ENCODE data around the gene C9orf50. TPM values are rescaled to one million over a fixed set of nuclear protein-coding genes. Genes with fewer than 3 reads are reported as not detected.

C9orf50 gene
- total and polyA plus RNA-seq, 2 donors (not counting 3 experiments of a cell fraction or from before 2014, with no cell fraction given) = not detected

DNA sequence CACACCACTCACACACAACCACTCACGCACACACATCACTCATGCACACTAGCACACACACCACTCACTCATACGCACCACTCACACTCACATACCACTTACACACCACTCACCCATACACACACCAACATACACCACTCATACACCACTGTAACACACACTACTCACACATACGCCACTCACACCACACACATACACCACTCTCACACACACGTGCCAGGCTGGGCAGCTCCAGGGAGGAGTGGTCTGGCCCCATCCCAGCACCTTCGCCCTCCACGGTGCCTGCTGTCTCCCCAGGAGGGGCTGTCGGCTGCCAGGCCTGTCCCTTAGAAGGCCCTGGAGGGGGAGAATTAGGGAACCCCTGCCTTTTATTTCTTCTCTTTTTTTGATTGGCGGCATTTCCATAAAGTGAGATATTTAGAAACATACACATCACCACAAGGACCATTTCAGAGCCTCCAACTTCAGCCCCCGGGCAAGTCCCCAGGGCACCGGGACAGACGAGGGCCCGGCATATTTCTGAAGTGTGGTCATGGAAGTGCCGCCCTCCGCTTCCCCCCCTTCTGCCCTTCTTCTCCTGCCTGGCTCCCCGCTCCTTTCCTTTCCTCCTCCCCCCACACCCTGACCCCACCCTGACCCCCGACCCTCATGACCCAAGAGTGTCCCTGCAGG lies 27.3 kb upstream of the C9orf50 start:
- Histone ChIP-seq H3K9ac (replicated peaks; ENCODE audit: extremely low read depth, insufficient read depth, low read length) (no peak overlapping the region), H3K36me3 (ENCODE audit: control insufficient read depth in 2 of 2, extremely low read depth in 1 of 2, insufficient read depth in 2 of 2, low read length in 2 of 2) (no peaks in the 10 kb centered on the region), H4K20me1 (replicated peaks; ENCODE audit: control insufficient read depth, extremely low read depth, insufficient read depth, low read length) (no peaks in the 10 kb centered on the region), H3K79me2 (ENCODE audit: control insufficient read depth, insufficient read depth, low read length) (no peaks in the 10 kb centered on the region), H3K27me3 (ENCODE audit: control insufficient read depth in 2 of 2, insufficient read depth in 2 of 2, low read length in 2 of 2) (no peaks in the 10 kb centered on the region), H2AFZ (ENCODE audit: low read depth, low read length) (no peak overlapping the region), H3K9me1 (replicated peaks; ENCODE audit: control insufficient read depth, extremely low read depth, insufficient read depth, low read length) (no peaks in the 10 kb centered on the region), H3K4me1 (ENCODE audit: control insufficient read depth, extremely low read depth, insufficient read depth, low read length) (no peaks in the 10 kb centered on the region), H3K27ac (ENCODE audit: insufficient read depth, low read depth, low read length) (no peak overlapping the region), H3K4me2 (ENCODE audit: insufficient read depth, low read length) (no peak overlapping the region), H3K4me3 (replicated peaks in 1 of 3; ENCODE audit: insufficient read depth in 1 of 3, low read depth in 1 of 3, low read length in 3 of 3) (no peak overlapping the region), H3K9me3 (replicated peaks; ENCODE audit: control insufficient read depth, insufficient read depth, low read length) (no peaks in the 10 kb centered on the region)
- DNase-seq (ENCODE audit: low read depth, low spot score) (no peak), FAIRE-seq (no peak)
- dilution Hi-C loops (cut with MboI; ENCODE audit: extremely low pct_ligation_motif_present, low sequenced_read_pairs) = no loop called here
- TF ChIP-seq GATA2 (IDR thresholded peaks at IDR 0.05; ENCODE audit: insufficient read depth, insufficient read length, low read depth, low read length) = no peak
- no peak for TF ChIP-seq JUN (IDR thresholded peaks at IDR 0.05; ENCODE audit: borderline replicate concordance, insufficient read depth, insufficient read length, low read depth)
- no peak for TF ChIP-seq EZH2 (IDR thresholded peaks at IDR 0.05; ENCODE audit: borderline replicate concordance, low read depth, low read length, severe bottlenecking)
- TF ChIP-seq, protein P1, sequence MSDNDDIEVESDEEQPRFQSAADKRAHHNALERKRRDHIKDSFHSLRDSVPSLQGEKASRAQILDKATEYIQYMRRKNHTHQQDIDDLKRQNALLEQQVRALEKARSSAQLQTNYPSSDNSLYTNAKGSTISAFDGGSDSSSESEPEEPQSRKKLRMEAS (IDR thresholded peaks at IDR 0.05; ENCODE audit: insufficient read depth, insufficient read length) = no peak
- TF ChIP-seq POLR2AphosphoS5 (IDR thresholded peaks at IDR 0.05; ENCODE audit: insufficient read depth, low read depth, low read length) = no peak
- ChIA-PET POLR2A (no interaction called here), CTCF (interaction anchor here (1.3 kb wide), 1 partner anchor 89 kb away, joined by 3 read pairs; no protein-coding TSS in a partner anchor)
- intact Hi-C loops (cut with micrococcal nuclease) = no loop called here
- no TSS peak for BruUV-seq (replicated peaks)

DNA sequence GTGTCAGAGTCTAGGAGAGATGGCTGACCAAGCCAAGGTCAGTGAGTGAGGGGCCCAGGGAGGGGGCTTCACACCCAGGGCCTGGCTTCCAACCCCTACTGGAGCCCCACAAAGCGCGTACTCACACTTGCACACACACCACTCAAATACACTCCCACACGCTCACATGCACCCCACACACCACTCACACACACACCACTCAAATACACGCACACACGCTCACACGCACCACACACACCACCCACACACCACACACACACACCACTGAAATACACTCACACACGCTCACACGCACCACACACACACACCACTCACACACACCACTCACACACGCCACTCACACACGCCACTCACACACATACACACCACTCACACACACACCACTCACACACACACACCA lies 26.7 kb upstream of the C9orf50 start:
- DNase-seq (ENCODE audit: low read depth, low spot score) = no peak
- H3K4me3 ChIP-seq (replicated peaks in 1 of 3; ENCODE audit: insufficient read depth in 1 of 3, low read depth in 1 of 3, low read length in 3 of 3) = no peak overlapping the region
- intact Hi-C loops (cut with micrococcal nuclease) (no loop called here), dilution Hi-C loops (cut with MboI; ENCODE audit: extremely low pct_ligation_motif_present, low sequenced_read_pairs) (no loop called here)
- TF ChIP-seq, protein P1 (IDR thresholded peaks at IDR 0.05; ENCODE audit: insufficient read depth, insufficient read length) = no peak
- TF ChIP-seq EZH2 (IDR thresholded peaks at IDR 0.05; ENCODE audit: borderline replicate concordance, low read depth, low read length, severe bottlenecking) (no peak), MYC (IDR thresholded peaks at IDR 0.05; ENCODE audit: low read depth, low read length) (no peak), FOS (IDR thresholded peaks at IDR 0.05; ENCODE audit: borderline replicate concordance, insufficient read depth, low read length) (no peak), POLR2AphosphoS5 (IDR thresholded peaks at IDR 0.05; ENCODE audit: insufficient read depth, low read depth, low read length) (no peak), POLR2A (IDR thresholded peaks at IDR 0.05; ENCODE audit: low read depth, low read length) (no peak), JUN (IDR thresholded peaks at IDR 0.05; ENCODE audit: borderline replicate concordance, insufficient read depth, insufficient read length, low read depth) (no peak), GATA2 (IDR thresholded peaks at IDR 0.05; ENCODE audit: insufficient read depth, insufficient read length, low read depth, low read length) (no peak)
- TF ChIP-seq, protein P2, sequence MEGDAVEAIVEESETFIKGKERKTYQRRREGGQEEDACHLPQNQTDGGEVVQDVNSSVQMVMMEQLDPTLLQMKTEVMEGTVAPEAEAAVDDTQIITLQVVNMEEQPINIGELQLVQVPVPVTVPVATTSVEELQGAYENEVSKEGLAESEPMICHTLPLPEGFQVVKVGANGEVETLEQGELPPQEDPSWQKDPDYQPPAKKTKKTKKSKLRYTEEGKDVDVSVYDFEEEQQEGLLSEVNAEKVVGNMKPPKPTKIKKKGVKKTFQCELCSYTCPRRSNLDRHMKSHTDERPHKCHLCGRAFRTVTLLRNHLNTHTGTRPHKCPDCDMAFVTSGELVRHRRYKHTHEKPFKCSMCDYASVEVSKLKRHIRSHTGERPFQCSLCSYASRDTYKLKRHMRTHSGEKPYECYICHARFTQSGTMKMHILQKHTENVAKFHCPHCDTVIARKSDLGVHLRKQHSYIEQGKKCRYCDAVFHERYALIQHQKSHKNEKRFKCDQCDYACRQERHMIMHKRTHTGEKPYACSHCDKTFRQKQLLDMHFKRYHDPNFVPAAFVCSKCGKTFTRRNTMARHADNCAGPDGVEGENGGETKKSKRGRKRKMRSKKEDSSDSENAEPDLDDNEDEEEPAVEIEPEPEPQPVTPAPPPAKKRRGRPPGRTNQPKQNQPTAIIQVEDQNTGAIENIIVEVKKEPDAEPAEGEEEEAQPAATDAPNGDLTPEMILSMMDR (IDR thresholded peaks at IDR 0.05; ENCODE audit: extremely low read depth in 1 of 2, insufficient read depth in 1 of 2, low read depth in 1 of 2, low read length in 2 of 2) = no peak
- no peak overlapping the region for H3K27ac ChIP-seq (ENCODE audit: insufficient read depth, low read depth, low read length)
- H3K4me1 ChIP-seq (ENCODE audit: control insufficient read depth, extremely low read depth, insufficient read depth, low read length) = no peaks in the 10 kb centered on the region
- POLR2A ChIA-PET = no interaction called here
- no peak overlapping the region for H2AFZ ChIP-seq (ENCODE audit: low read depth, low read length)
- H3K9ac ChIP-seq (replicated peaks; ENCODE audit: extremely low read depth, insufficient read depth, low read length) = no peak overlapping the region
- BruUV-seq (replicated peaks) = no TSS peak
- H3K36me3 ChIP-seq (ENCODE audit: control insufficient read depth in 2 of 2, extremely low read depth in 1 of 2, insufficient read depth in 2 of 2, low read length in 2 of 2) = no peaks in the 10 kb centered on the region
- H3K4me2 ChIP-seq (ENCODE audit: insufficient read depth, low read length) = no peak overlapping the region
- no peak for FAIRE-seq
- H3K9me1 ChIP-seq (replicated peaks; ENCODE audit: control insufficient read depth, extremely low read depth, insufficient read depth, low read length) = no peaks in the 10 kb centered on the region
- CTCF ChIA-PET = interaction anchor here (1.3 kb wide), 1 partner anchor 90 kb away, joined by 3 read pairs; no protein-coding TSS in a partner anchor
- no peaks in the 10 kb centered on the region for H3K79me2 ChIP-seq (ENCODE audit: control insufficient read depth, insufficient read depth, low read length)
- H3K9me3 ChIP-seq (replicated peaks; ENCODE audit: control insufficient read depth, insufficient read depth, low read length) = no peaks in the 10 kb centered on the region
- H3K27me3 ChIP-seq (ENCODE audit: control insufficient read depth in 2 of 2, insufficient read depth in 2 of 2, low read length in 2 of 2) = no peaks in the 10 kb centered on the region
- no peaks in the 10 kb centered on the region for H4K20me1 ChIP-seq (replicated peaks; ENCODE audit: control insufficient read depth, extremely low read depth, insufficient read depth, low read length)
